T-helper 1 cell (primary cell): ENCODE measurements around the gene CDKAL1.
"Not testable (repeated sequence)": the region's sequence is repeated elsewhere in the genome, so short reads cannot be mapped to it uniquely, and the experiment has no call there.

Experiments
- DNase-seq, 5 donors: peaks; one replicate each; pipeline ENCODE4 v3.0.0-alpha.2; 2012 to 2020

CDKAL1 gene

GRCh38 chr6:20892365-20892764 lies 358.1 kb downstream of the CDKAL1 start:
- DNase-seq = no peak

GRCh38 chr6:20893412-20893811 lies 359.2 kb downstream of the CDKAL1 start:
- DNase-seq = no peak

- peak in 1 of 5 donors; percentile 4 for DNase-seq
These were observed 366.3 kb downstream of the CDKAL1 start for GRCh38 chr6:20900389-20901160.

GRCh38 chr6:20905377-20905776 lies 371.1 kb downstream of the CDKAL1 start:
- no peak for DNase-seq

GRCh38 chr6:20906945-20907344 lies 372.7 kb downstream of the CDKAL1 start:
- no peak for DNase-seq

GRCh38 chr6:20907486-20908071 lies 373.3 kb downstream of the CDKAL1 start:
- no peak for DNase-seq

- DNase-seq = no peak
These were observed 375.4 kb downstream of the CDKAL1 start for GRCh38 chr6:20909621-20910020.

- no peak for DNase-seq
These were observed 377.5 kb downstream of the CDKAL1 start for GRCh38 chr6:20911712-20912111.

- DNase-seq = no peak
These were observed 380.9 kb downstream of the CDKAL1 start for GRCh38 chr6:20915156-20915555.

- no peak for DNase-seq
These were observed 381.4 kb downstream of the CDKAL1 start for GRCh38 chr6:20915626-20916025.

- no peak for DNase-seq
These were observed 381.8 kb downstream of the CDKAL1 start for GRCh38 chr6:20916086-20916485.

- DNase-seq = peak in 1 of 5 donors; percentile 11
These were observed 384.6 kb downstream of the CDKAL1 start for GRCh38 chr6:20918868-20919267.

GRCh38 chr6:20919677-20920385 lies 385.6 kb downstream of the CDKAL1 start:
- DNase-seq = peak in 1 of 5 donors; percentile 72

- no peak for DNase-seq
These were observed 387.3 kb downstream of the CDKAL1 start for GRCh38 chr6:20921578-20921977.

- DNase-seq = no peak
These were observed 388.5 kb downstream of the CDKAL1 start for GRCh38 chr6:20922743-20923142.

GRCh38 chr6:20924094-20924493 lies 389.8 kb downstream of the CDKAL1 start:
- not testable (repeated sequence) for DNase-seq

- no peak for DNase-seq
These were observed 390.8 kb downstream of the CDKAL1 start for GRCh38 chr6:20924911-20925543.

GRCh38 chr6:20927130-20927860 lies 393.0 kb downstream of the CDKAL1 start:
- no peak for DNase-seq

GRCh38 chr6:20929283-20929682 lies 395.0 kb downstream of the CDKAL1 start:
- no peak for DNase-seq

GRCh38 chr6:20931093-20931492 lies 396.8 kb downstream of the CDKAL1 start:
- DNase-seq = no peak

- no peak for DNase-seq
These were observed 397.5 kb downstream of the CDKAL1 start for GRCh38 chr6:20931772-20932171.

- DNase-seq = no peak
These were observed 398.0 kb downstream of the CDKAL1 start for GRCh38 chr6:20932284-20932683.
